ENCODE measurements around the gene MSANTD2. TPM values are rescaled to one million over a fixed set of nuclear protein-coding genes. Genes with fewer than 3 reads are reported as not detected.

MSANTD2 gene
- total and polyA plus RNA-seq, 4 donors, result 1.6 to 7.7 (median 2.3) TPM

GRCh38 chr11:124740277-124740882, 59.8 kb downstream of the MSANTD2 start:
- Histone ChIP-seq H3K4me1 (ENCODE audit: control insufficient read depth in 4 of 4, insufficient read depth in 4 of 4, low read length in 3 of 4) (peaks cover 4 to 12% (median 9%) of the 10 kb centered on the region in 4 donors), H3K27ac (ENCODE audit: low read depth in 1 of 2, low read length in 2 of 2) (peak overlapping the region in 1 of 2 donors; percentile 24), H3K9ac (ENCODE audit: low read depth in 1 of 2, low read length in 2 of 2) (no peak overlapping the region), H3K4me3 (ENCODE audit: low read depth in 1 of 3, low read length in 3 of 3) (peak overlapping the region in 2 of 3 donors; percentile 3 to 57), H3K27me3 (ENCODE audit: control insufficient read depth in 4 of 4, insufficient read depth in 4 of 4, low read length in 3 of 4) (peaks cover 0 to 5% (median under 1%) of the 10 kb centered on the region in 4 donors), H3K9me3 (ENCODE audit: control insufficient read depth in 4 of 4, low read length in 3 of 4) (no peaks in the 10 kb centered on the region), H3K36me3 (ENCODE audit: control insufficient read depth in 4 of 4, insufficient read depth in 3 of 4, low read depth in 1 of 4, low read length in 3 of 4) (no peaks in the 10 kb centered on the region)
- no peak for TF ChIP-seq ZBTB33 (IDR thresholded peaks at IDR 0.05)
- TF ChIP-seq CTCF (IDR thresholded peaks at IDR 0.05; ENCODE audit: low read depth, low read length, missing input control), result peak; percentile 30
- TF ChIP-seq RAD21 (IDR thresholded peaks at IDR 0.05), result peak in 1 of 2 donors; percentile 22
- WGBS, result 4% methylated on average over 37 of the region's 37 CpGs
- DNase-seq (ENCODE audit: low spot score), result no peak

GRCh38 chr11:124739479-124740276, 60.5 kb downstream of the MSANTD2 start, which contains the start of gene NRGN:
Gene NRGN, plus strand, starts transcription at chr11:124739942. Its CDS starts 143 bp downstream, at chr11:124740085.
- H3K9ac ChIP-seq (ENCODE audit: low read depth in 1 of 2, low read length in 2 of 2), result no peak within 1 kb of the TSS
- 2% methylated on average over 59 of the region's 59 CpGs for WGBS
- H3K27me3 ChIP-seq (ENCODE audit: control insufficient read depth in 4 of 4, insufficient read depth in 4 of 4, low read length in 3 of 4), result peaks cover 0 to 5% (median 0%) of the 10 kb centered on the region in 4 donors
- TF ChIP-seq SP1 (IDR thresholded peaks at IDR 0.05), result no peak
- TF ChIP-seq FOXA2 (IDR thresholded peaks at IDR 0.05), result no peak
- TF ChIP-seq HNF4G (IDR thresholded peaks at IDR 0.05), result no peak
- no peak for TF ChIP-seq MAX (IDR thresholded peaks at IDR 0.05)
- no peak for TF ChIP-seq FOXA1 (IDR thresholded peaks at IDR 0.05)
- no peak for TF ChIP-seq REST (IDR thresholded peaks at IDR 0.05)
- TF ChIP-seq HNF4A (conservative IDR thresholded peaks at IDR 0.05), result no peak
- TF ChIP-seq GABPA (IDR thresholded peaks at IDR 0.05 in 1 of 2, conservative IDR thresholded peaks at IDR 0.05 in 1 of 2), result no peak
- no peaks in the 10 kb centered on the region for H3K9me3 ChIP-seq (ENCODE audit: control insufficient read depth in 4 of 4, low read length in 3 of 4)
- H3K36me3 ChIP-seq (ENCODE audit: control insufficient read depth in 4 of 4, insufficient read depth in 3 of 4, low read depth in 1 of 4, low read length in 3 of 4), result no peaks in the 10 kb centered on the region
- DNase-seq (ENCODE audit: low spot score), result peak; percentile 85
- peak within 1 kb of the TSS in 2 of 3 donors; percentile 3 to 57 for H3K4me3 ChIP-seq (ENCODE audit: low read depth in 1 of 3, low read length in 3 of 3)
- peak within 1 kb of the TSS in 1 of 2 donors; percentile 24 for H3K27ac ChIP-seq (ENCODE audit: low read depth in 1 of 2, low read length in 2 of 2)
- H3K4me1 ChIP-seq (ENCODE audit: control insufficient read depth in 4 of 4, insufficient read depth in 4 of 4, low read length in 3 of 4), result peaks cover 4 to 12% (median 9%) of the 10 kb centered on the region in 4 donors

Measured in liver (tissue), 9 donors.